ENCODE data around the gene TICRR.
"Not testable (repeated sequence)": the region's sequence is repeated elsewhere in the genome, so short reads cannot be mapped to it uniquely, and the experiment has no call there.

The TICRR gene

DNA sequence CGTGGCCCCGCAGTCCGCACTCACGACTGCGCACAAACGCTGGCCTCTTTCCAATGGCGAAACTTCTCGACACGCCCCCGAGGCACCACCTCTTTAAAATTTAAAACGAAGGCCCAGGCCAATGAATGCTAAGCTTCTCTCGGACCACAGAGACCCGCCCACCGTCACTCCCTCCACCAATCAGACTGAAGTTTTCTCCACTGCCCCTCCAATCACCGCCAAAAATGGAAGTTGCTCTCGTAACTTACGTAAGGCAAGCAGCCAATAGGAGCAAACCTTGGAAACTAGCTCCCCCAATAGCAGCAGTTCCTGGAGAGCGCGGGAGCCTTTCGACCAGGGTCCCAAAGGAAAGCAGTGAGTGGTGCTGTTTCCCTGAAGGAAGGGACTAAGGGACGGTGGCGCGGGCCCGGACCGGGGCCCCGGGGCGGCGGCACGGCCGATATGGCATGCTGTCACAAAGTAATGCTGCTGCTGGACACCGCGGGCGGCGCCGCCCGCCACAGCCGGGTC, at the start of gene TICRR:
TSS of gene TICRR (plus strand) at position 324 of the 510 bp plus-strand sequence. CDS start at position 442, 118 bp downstream.
- peak; percentile 95 for DNase-seq

GRCh38 chr15:89526181-89526580, 49.1 kb upstream of the TICRR start:
- DNase-seq = no peak

GRCh38 chr15:89526601-89527441, 48.4 kb upstream of the TICRR start:
- DNase-seq = no peak

- no peak for DNase-seq
These were observed 46.4 kb upstream of the TICRR start for GRCh38 chr15:89528757-89529352.

- DNase-seq = no peak
These were observed 44.3 kb upstream of the TICRR start for GRCh38 chr15:89530976-89531375.

- no peak for DNase-seq
These were observed 43.3 kb upstream of the TICRR start for GRCh38 chr15:89531796-89532537.

DNA sequence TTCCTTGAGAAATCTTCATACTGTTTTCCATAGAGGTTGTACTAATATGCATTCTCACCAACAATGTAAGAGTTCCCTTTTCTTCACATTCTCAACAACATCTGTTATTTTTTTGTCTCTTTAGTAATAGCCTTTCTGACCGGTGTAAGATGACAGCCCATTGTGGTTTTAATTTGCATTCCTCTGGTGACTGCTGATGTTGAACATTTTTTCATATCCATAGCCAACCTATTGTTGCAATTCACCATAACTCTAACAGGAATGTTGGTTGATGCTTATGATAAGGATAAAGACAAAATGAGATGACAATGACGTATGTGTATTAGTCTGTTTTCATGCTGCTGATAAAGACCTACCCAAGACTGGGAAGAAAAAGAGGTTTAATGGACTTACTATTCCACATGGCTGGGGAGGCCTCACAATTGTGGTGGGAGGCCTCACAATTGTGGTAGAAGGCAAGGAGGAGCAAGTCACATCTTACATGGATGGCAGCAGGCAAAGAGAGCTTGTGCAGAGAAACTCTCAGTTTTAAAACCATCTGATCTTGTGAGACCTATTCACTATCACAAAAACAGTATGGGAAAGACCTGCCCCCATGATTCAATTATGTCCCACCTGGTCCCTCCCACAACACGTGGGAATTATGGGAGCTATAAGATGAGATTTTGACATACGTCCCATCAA, 41.3 kb upstream of the TICRR start:
- no peak for DNase-seq

DNA sequence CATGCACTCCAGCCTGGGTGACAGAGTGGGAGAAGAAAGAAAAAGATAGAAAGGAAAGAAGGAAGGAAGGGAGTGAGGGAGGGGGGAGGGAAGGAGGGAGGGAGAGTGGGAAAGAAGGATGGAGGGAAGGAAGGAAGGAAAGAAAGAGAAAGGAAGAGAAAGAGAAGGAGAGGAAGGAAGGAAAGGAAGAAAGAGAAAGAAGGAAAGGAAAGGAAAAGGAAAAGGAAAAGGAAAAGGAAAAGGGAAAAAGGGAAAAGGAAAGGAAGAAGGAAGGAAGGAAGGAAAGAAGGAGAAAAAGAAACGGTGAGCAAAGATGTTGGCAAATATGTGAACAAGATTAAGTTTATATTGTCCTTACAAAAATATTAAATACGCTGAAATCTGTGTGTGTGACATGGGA, 36.2 kb upstream of the TICRR start:
- no peak for DNase-seq

- DNase-seq = no peak
These were observed 32.9 kb upstream of the TICRR start for GRCh38 chr15:89542369-89542768.

DNA sequence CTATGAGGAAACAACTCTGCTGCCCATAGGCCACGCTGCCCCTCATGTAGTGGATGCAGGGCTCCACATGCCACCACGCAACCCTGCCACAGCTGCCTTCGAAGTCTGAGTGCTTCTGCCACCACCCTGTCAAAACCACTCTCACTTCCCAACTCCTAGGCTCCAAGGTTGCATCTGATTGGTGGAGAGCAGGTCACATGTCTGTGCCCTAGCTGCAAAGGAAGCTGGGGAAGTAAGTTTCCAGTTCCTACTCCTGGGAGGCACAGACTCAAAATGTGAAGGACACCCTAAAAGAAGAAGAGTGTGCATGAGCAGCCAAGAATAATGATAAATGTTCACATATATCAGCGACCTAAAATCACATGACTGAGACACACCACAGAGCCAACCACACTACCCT, 31.9 kb upstream of the TICRR start:
- DNase-seq = no peak

- not testable (repeated sequence) for DNase-seq
These were observed 26.1 kb upstream of the TICRR start for GRCh38 chr15:89549138-89549537.

- DNase-seq = no peak
These were observed 24.8 kb upstream of the TICRR start for GRCh38 chr15:89550427-89550826.

DNA sequence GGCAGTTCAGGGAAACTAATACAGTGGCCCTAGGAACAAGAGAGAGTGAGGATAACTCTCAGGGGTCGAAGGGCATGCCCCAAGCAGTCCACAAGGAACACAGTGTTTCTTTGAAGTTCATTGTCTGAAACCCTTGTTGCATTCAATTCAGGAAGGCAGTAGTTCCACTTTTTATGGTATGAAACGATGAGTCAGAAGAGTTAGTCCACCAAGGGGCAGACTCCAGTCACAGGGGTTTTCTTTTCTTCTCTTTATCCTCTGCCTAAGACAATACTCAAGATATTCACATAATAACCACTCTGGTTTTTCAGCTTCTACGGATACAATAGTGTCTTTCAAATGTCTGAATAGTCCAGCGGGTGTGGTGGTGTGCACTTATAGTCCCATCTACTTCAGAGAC, 23.7 kb upstream of the TICRR start:
- DNase-seq = no peak

DNA sequence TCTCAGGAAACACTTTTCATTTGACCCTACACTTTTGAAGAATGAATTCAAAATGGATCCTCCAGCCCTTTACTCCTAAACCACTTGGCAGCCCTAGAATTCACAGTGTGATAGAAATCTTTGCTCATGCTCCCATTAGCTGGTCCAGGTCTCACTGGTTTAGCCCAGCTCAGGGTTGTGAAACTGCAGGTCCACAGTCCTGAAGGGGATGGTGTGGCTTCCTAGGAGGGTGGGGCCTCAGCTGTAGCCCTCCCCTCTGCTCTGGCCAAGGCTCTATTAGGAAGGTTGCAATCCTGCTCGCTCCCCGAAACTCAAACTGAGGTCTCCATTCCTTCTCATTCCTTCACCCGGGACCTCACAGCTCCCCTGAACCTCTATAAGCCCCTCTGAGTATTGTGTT, 21.6 kb upstream of the TICRR start:
- DNase-seq = no peak

GRCh38 chr15:89554247-89554646, 21.0 kb upstream of the TICRR start:
- no peak for DNase-seq

DNA sequence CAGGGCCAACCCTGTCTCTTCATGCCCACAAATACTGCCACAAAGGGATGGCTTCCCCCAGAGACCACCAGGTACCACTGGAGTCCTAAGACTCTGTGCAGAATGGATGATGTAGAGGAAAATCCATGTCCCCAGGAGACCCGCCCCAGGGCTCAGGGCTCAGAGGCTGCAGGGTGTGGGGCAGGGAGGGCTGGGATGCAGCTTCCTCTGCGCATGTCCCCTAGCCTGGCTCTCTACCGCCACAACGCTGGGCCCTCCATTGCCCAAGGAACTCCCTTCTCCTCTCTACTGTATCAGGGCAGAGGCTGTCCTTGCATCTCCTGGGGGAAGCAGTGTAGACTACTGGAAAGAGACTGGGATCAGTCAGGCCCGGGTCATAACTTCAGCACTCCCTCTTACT, 19.5 kb upstream of the TICRR start:
- DNase-seq = no peak

GRCh38 chr15:89556413-89557262, 18.6 kb upstream of the TICRR start:
- peak; percentile 58 for DNase-seq

- no peak for DNase-seq
These were observed 15.5 kb upstream of the TICRR start for GRCh38 chr15:89559769-89560264.

DNA sequence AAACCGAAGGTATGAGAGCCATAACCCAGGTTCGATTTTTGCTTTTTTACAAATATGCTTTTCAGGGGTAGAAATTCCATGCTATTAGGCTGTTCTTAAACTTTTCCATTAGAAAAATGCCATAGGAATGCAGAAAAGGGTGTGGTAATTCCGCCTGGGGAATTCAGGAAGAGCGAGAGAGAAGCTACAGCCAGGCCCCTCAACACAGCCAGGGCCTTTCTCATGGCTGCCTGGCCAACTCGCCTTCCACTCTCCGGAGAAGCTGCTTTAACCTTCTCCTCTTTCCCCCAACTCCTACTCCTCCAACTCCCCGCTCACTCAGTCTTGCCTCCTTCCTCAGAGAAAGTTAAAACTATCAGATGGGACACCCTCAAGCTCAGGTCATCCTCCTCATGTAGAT, 9.1 kb upstream of the TICRR start:
- DNase-seq = no peak

DNA sequence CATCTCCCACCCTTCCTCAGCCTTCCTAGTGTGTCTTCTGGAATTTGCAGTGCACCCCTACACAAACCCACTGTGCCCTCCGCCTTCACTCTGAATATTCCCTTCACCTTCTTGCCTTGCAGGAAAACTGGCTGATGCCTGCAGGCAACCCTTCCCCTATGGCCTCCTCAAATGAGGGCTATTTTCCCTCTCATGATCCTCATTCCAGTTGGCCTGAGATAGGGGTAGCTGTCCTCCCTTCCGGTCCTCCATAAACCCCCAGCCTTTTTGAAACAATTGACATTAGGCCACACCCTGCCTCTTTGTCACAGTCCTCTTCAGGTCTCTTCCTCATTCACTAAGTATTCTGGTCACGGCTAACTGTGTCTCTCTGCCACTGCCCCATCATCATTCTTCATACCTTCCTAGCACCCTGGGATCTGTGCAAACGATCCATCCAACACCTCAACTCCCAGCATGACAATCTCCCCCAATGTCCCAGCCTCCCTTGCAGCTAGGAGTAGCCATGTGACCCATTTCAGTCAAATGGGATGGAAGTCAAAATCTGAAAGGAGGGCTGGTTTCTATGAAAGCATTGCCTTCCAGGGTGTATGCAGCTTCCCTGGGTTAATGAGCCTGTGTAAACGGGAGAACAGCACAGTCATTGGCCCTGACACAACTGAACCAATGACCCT, 8.5 kb upstream of the TICRR start:
- no peak for DNase-seq

GRCh38 chr15:89569090-89569745, 6.1 kb upstream of the TICRR start:
- no peak for DNase-seq

Measured in CD4-positive, alpha-beta T cell treated with Interleukin-6 for 4 hours (primary cell).